ENCODE data around the gene CDR2L. TPM values are rescaled to one million over a fixed set of nuclear protein-coding genes. Genes with fewer than 3 reads are reported as not detected.

Gene CDR2L
- total RNA-seq, 1 donor from 2014 or later = 52.3 TPM

DNA sequence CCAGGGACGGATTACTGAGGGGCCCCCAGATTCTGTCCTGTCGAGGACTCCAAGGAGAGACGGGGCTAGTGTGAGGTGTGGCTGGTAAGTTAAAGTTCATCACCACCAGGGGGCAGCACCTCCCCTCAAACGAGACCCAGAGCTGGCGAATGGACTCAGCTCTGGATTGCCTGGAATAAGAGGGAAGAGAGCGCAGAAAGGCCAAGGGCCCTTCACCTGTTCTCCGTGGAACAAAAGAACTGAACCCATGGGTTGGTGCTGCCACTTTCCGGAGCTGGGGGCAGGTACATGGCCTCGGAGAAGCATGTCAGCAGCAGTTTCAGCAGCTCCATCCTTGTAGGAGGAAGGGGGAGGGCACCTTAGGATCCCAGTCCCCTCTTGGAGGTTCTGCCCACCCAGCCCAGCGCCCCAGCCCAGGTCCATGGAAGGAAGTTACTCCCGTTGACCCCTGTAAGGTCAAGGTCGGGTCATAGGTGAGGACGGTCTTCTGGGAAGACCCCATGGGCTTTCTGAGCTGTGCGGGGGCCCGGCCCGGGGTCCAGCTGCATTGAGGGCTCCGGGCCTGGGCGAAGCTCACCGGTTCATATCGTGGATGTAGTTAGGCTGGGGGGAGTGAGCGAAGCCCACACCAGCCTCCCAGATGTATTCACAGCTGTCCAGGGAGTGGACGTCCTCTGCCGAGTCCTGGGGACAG is 25.6 kb upstream of the CDR2L start:
- H3K27me3 ChIP-seq (ENCODE audit: control insufficient read depth, insufficient read depth, low read length) = no peaks in the 10 kb centered on the region
- H3K36me3 ChIP-seq (ENCODE audit: control insufficient read depth, insufficient read depth, low read length) = peaks cover 2% of the 10 kb centered on the region
- TF ChIP-seq, protein P1, sequence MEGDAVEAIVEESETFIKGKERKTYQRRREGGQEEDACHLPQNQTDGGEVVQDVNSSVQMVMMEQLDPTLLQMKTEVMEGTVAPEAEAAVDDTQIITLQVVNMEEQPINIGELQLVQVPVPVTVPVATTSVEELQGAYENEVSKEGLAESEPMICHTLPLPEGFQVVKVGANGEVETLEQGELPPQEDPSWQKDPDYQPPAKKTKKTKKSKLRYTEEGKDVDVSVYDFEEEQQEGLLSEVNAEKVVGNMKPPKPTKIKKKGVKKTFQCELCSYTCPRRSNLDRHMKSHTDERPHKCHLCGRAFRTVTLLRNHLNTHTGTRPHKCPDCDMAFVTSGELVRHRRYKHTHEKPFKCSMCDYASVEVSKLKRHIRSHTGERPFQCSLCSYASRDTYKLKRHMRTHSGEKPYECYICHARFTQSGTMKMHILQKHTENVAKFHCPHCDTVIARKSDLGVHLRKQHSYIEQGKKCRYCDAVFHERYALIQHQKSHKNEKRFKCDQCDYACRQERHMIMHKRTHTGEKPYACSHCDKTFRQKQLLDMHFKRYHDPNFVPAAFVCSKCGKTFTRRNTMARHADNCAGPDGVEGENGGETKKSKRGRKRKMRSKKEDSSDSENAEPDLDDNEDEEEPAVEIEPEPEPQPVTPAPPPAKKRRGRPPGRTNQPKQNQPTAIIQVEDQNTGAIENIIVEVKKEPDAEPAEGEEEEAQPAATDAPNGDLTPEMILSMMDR (IDR thresholded peaks at IDR 0.05; ENCODE audit: insufficient read depth, low read length, poor library complexity, severe bottlenecking) = peak; percentile 62
- DNase-seq (ENCODE audit: low read depth) = peak; percentile 41
- H3K4me3 ChIP-seq (ENCODE audit: low read depth, low read length) = no peak overlapping the region

DNA sequence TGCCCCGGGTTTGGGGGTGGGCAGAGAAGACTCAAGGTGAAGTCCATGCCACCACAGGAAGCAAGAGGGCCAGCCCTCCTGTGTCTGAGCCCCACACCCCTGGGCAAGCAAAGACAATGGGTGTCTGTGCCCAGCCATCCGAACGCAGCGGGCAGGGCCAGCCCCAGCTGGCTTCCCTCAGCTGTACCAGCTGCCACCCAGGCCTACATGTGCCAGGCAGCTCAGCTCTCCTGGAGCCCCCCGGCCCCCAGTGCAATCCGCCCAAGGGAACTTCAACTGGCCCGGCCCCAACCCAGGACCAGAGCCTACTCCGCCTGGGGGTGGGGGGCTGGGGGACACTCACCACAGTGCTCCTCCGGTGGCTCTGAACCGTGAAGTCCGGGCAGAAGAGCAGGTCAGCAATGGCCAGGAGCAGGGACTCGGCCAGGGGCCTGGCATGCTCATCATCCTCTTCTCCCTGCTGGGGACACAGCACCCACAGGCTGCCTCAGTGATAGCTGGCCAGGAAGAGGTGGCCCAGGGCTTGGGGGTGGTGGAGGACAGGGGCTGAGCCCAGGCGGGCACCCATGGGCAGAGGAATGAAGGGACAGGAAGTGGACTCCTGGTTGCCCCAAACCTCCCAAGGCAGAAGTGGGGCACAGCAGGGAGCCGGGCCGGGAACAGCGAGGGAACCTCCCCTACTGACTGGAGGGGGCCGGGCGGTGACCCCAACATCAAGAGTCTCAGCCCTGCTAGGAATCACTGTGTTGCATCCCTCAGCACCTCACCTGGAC is 24.6 kb upstream of the CDR2L start:
- no peak for DNase-seq (ENCODE audit: low read depth)
- TF ChIP-seq, protein P1 (IDR thresholded peaks at IDR 0.05; ENCODE audit: insufficient read depth, low read length, poor library complexity, severe bottlenecking) = no peak
- peaks cover 2% of the 10 kb centered on the region for H3K36me3 ChIP-seq (ENCODE audit: control insufficient read depth, insufficient read depth, low read length)
- no peaks in the 10 kb centered on the region for H3K27me3 ChIP-seq (ENCODE audit: control insufficient read depth, insufficient read depth, low read length)
- H3K4me3 ChIP-seq (ENCODE audit: low read depth, low read length) = no peak overlapping the region

DNA sequence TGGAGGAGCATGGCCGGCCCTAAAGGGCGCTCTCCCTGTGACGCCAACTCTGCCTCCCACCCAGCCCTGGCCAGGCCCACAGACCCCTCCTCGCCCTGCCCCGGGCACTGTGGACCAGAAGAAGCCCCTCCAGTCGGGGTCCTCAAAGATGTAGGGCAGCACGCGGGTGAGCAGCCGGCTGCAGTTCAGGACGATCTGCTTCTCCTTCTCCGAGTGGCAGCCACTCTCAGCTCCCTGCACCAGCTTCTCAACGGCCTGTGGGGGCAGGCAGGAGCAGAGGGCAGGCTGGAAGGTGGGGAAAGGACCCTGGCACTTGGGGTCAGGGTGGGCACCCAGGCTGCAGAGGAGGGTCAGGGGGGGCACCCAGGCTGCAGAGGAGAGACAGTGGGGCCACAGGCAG is 23.8 kb upstream of the CDR2L start:
- TF ChIP-seq, protein P1 (IDR thresholded peaks at IDR 0.05; ENCODE audit: insufficient read depth, low read length, poor library complexity, severe bottlenecking) = peak; percentile 1

DNA sequence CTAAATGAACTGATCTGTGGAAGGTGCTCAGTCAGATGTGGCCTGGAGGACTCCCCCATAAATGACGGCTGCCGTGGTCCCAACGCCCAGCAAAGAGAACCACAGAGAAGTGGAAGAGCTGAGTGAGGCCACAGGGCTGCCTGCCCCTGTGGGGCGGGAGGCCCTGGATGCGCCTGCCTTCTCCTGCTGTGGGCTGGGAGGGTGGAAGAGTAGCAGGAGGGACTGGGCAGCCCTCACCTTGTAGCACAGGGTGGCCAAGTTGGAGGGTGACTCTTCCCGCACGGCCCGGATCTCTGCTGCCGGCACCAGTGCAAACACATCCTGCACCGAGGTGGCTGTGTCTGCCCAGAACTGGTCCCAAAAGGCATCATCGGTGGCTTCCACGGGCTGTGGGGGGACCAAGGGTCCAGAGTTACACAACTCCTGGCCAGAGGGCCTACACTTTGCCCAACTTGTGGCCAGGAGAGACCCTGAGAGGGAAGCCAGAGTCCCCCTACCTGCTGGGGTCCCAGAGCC is 23.1 kb upstream of the CDR2L start:
- Histone ChIP-seq H3K36me3 (ENCODE audit: control insufficient read depth, insufficient read depth, low read length) (peaks cover 2% of the 10 kb centered on the region), H3K4me3 (ENCODE audit: low read depth, low read length) (no peak overlapping the region), H3K27me3 (ENCODE audit: control insufficient read depth, insufficient read depth, low read length) (no peaks in the 10 kb centered on the region)
- TF ChIP-seq, protein P1 (IDR thresholded peaks at IDR 0.05; ENCODE audit: insufficient read depth, low read length, poor library complexity, severe bottlenecking) = no peak
- no peak for DNase-seq (ENCODE audit: low read depth)

More for the DNA sequence above, 23.8 kb upstream of the CDR2L start:
- Histone ChIP-seq H3K27me3 (ENCODE audit: control insufficient read depth, insufficient read depth, low read length) (no peaks in the 10 kb centered on the region), H3K4me3 (ENCODE audit: low read depth, low read length) (no peak overlapping the region), H3K36me3 (ENCODE audit: control insufficient read depth, insufficient read depth, low read length) (peaks cover 2% of the 10 kb centered on the region)
- DNase-seq (ENCODE audit: low read depth) = no peak

DNA sequence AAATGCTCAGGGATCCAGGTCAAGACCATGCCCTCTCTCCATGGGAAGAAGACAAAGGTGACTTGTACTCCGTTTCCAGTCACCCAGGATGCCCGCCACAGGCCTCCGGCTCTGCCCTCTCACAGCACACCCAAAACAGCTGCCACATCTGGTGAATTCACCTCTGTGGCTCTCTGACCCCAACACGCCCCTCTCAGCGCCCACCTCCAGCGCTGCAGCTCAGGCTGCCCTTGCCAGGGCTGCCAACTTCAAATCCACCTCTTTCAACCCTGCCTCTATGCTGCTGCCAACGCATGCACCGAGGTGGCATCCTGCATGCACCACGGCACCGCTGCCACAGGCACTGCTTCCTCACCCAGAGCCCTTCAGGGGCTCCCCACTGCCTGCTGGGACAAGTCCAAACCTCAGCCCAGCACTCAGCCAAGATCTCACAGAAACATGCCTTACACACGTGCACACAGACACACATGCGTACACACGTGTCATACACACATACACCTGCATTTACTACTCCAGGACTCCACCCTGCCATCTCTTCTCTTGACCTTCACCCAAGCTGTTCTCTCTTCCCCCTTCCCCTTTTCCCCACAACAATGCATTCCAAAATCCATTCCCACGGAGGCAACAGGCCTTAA is 22.3 kb upstream of the CDR2L start:
- Histone ChIP-seq H3K27me3 (ENCODE audit: control insufficient read depth, insufficient read depth, low read length) (no peaks in the 10 kb centered on the region), H3K36me3 (ENCODE audit: control insufficient read depth, insufficient read depth, low read length) (peaks cover 2% of the 10 kb centered on the region), H3K4me3 (ENCODE audit: low read depth, low read length) (no peak overlapping the region)
- TF ChIP-seq, protein P1 (IDR thresholded peaks at IDR 0.05; ENCODE audit: insufficient read depth, low read length, poor library complexity, severe bottlenecking) = no peak
- no peak for DNase-seq (ENCODE audit: low read depth)

Measured in kidney epithelial cell (primary cell).